ENCODE measurements around the gene CSPG4.

- TF ChIP-seq MYNN (CRISPR knock-in tag; IDR thresholded peaks at IDR 0.05; ENCODE audit: low read depth) (no peak), EZH2 (conservative IDR thresholded peaks at IDR 0.05; ENCODE audit: low read depth, low read length) (no peak), PHF8 (CRISPR knock-in tag; IDR thresholded peaks at IDR 0.05) (no peak), BHLHE40 (IDR thresholded peaks at IDR 0.05; ENCODE audit: low read length) (no peak), REXO4 (CRISPR knock-in tag; IDR thresholded peaks at IDR 0.05; ENCODE audit: borderline replicate concordance) (no peak), EP300 (IDR thresholded peaks at IDR 0.05; ENCODE audit: low read depth in 2 of 2, low read length in 2 of 2) (no peak), EP300 (CRISPR knock-in tag; IDR thresholded peaks at IDR 0.05; ENCODE audit: borderline replicate concordance) (no peak), ZNF792 (CRISPR knock-in tag; IDR thresholded peaks at IDR 0.05) (no peak)
- TF ChIP-seq, protein P1, sequence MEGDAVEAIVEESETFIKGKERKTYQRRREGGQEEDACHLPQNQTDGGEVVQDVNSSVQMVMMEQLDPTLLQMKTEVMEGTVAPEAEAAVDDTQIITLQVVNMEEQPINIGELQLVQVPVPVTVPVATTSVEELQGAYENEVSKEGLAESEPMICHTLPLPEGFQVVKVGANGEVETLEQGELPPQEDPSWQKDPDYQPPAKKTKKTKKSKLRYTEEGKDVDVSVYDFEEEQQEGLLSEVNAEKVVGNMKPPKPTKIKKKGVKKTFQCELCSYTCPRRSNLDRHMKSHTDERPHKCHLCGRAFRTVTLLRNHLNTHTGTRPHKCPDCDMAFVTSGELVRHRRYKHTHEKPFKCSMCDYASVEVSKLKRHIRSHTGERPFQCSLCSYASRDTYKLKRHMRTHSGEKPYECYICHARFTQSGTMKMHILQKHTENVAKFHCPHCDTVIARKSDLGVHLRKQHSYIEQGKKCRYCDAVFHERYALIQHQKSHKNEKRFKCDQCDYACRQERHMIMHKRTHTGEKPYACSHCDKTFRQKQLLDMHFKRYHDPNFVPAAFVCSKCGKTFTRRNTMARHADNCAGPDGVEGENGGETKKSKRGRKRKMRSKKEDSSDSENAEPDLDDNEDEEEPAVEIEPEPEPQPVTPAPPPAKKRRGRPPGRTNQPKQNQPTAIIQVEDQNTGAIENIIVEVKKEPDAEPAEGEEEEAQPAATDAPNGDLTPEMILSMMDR (CRISPR knock-in tag; IDR thresholded peaks at IDR 0.05): no peak
Observed at GRCh38 chr15:75641179-75641503, 71.5 kb downstream of the CSPG4 start.

All from HepG2 (cell line).